Mesenchymal stem cell (in vitro differentiated cells and primary cell): ENCODE data around the gene SCUBE1.

Source experiments
- DNase-seq: peaks from one replicate; pipeline ENCODE4 v3.0.0-alpha.2; 2013
- H2AFZ ChIP-seq: one replicate; pipeline ENCODE4 v1.6.1; 2013; ENCODE audit warnings: low read depth, mild to moderate bottlenecking, control low read depth, inconsistent platforms, low read length, moderate library complexity
- H2AK5ac ChIP-seq: 2 replicates; pipeline ENCODE4 v1.6.1; 2013; ENCODE audit warnings: low read length, moderate library complexity, mild to moderate bottlenecking, inconsistent platforms; ENCODE audit not compliant: severe bottlenecking
- H2BK120ac ChIP-seq: one replicate; pipeline ENCODE4 v1.6.1; 2013; ENCODE audit warnings: low read depth, mild to moderate bottlenecking, inconsistent platforms, low read length, moderate library complexity
- H2BK12ac ChIP-seq, 2 experiments: one replicate each; pipeline ENCODE4 v1.6.1; 2013; ENCODE audit warnings: inconsistent platforms in 2 of 2, low read length in 2 of 2, mild to moderate bottlenecking in 2 of 2, moderate library complexity in 2 of 2, control low read depth in 1 of 2
- H2BK15ac ChIP-seq: one replicate; pipeline ENCODE4 v1.6.1; 2013; ENCODE audit warnings: mild to moderate bottlenecking, low read depth, inconsistent platforms; ENCODE audit not compliant: poor library complexity, severe bottlenecking
- H2BK5ac ChIP-seq: 2 replicates; pipeline ENCODE4 v1.6.1; 2013; ENCODE audit warnings: low read depth, mild to moderate bottlenecking, low read length, control low read depth, inconsistent platforms; ENCODE audit not compliant: poor library complexity, severe bottlenecking
- H3K14ac ChIP-seq, 2 experiments: one replicate each; pipeline ENCODE4 v1.6.1; 2013; ENCODE audit warnings: inconsistent platforms in 2 of 2, low read length in 2 of 2, control low read depth in 1 of 2, mild to moderate bottlenecking in 1 of 2, moderate library complexity in 1 of 2
- H3K18ac ChIP-seq, 2 experiments: one replicate each; pipeline ENCODE4 v1.6.1; 2013; ENCODE audit warnings: inconsistent platforms in 2 of 2, low read length in 2 of 2, control low read depth in 1 of 2, low read depth in 1 of 2, mild to moderate bottlenecking in 1 of 2
- H3K23ac ChIP-seq, 2 experiments: one replicate each; pipeline ENCODE4 v1.6.1; 2013; ENCODE audit warnings: inconsistent platforms in 2 of 2, low read length in 2 of 2, mild to moderate bottlenecking in 2 of 2, moderate library complexity in 2 of 2, control low read depth in 1 of 2
- H3K27ac ChIP-seq: 2 replicates; pipeline ENCODE4 v1.5.1; 2013; ENCODE audit warnings: mild to moderate bottlenecking, moderate library complexity, low read length, control low read depth, inconsistent platforms; ENCODE audit not compliant: poor library complexity, severe bottlenecking
- H3K27me3 ChIP-seq, 2 experiments: 2 replicates each; pipeline versions ENCODE4 v1.6.1 to v1.7.0; 2013; ENCODE audit warnings: low read length in 2 of 2, mild to moderate bottlenecking in 2 of 2, moderate library complexity in 2 of 2, control low read depth in 1 of 2, inconsistent platforms in 1 of 2; ENCODE audit not compliant: control insufficient read depth in 1 of 2, insufficient read depth in 1 of 2
- H3K36me3 ChIP-seq, 2 experiments: 2 replicates each; pipeline versions ENCODE4 v1.6.1 to v1.7.0; 2013; ENCODE audit warnings: low read length in 2 of 2, control low read depth in 1 of 2, inconsistent platforms in 1 of 2, low read depth in 1 of 2, mild to moderate bottlenecking in 1 of 2; ENCODE audit not compliant: insufficient read depth in 2 of 2, control insufficient read depth in 1 of 2
- H3K4ac ChIP-seq, 2 experiments: one replicate each; pipeline ENCODE4 v1.6.1; 2013; ENCODE audit warnings: inconsistent platforms in 2 of 2, low read length in 2 of 2, mild to moderate bottlenecking in 2 of 2, moderate library complexity in 2 of 2, control low read depth in 1 of 2, low read depth in 1 of 2
- H3K4me1 ChIP-seq: 2 replicates; pipeline ENCODE4 v1.6.1; 2013; ENCODE audit warnings: low read depth, low read length, control low read depth; ENCODE audit not compliant: control insufficient read depth, insufficient read depth
- H3K4me2 ChIP-seq: 2 replicates; pipeline ENCODE4 v1.6.1; 2013; ENCODE audit warnings: low read length, mild to moderate bottlenecking, inconsistent platforms; ENCODE audit not compliant: poor library complexity, severe bottlenecking
- H3K4me3 ChIP-seq, 2 experiments: 2 replicates each; pipeline versions ENCODE4 v1.5.1 to v1.7.0; 2013; ENCODE audit warnings: low read length in 2 of 2, mild to moderate bottlenecking in 2 of 2, control low read depth in 1 of 2, low read depth in 1 of 2; ENCODE audit not compliant: insufficient read depth in 1 of 2
- H3K79me1 ChIP-seq: replicated peaks from 2 replicates; pipeline ENCODE4 v1.6.1; 2013; ENCODE audit warnings: mild to moderate bottlenecking, control low read depth, low read length, inconsistent platforms; ENCODE audit not compliant: poor library complexity, severe bottlenecking
- H3K9ac ChIP-seq: 2 replicates; pipeline ENCODE4 v1.7.0; 2013; ENCODE audit warnings: mild to moderate bottlenecking, low read length, moderate library complexity
- H3K9me3 ChIP-seq: 2 replicates; pipeline ENCODE4 v1.7.0; 2013; ENCODE audit warnings: mild to moderate bottlenecking, low read length; ENCODE audit not compliant: control insufficient read depth
- H4K8ac ChIP-seq: one replicate; pipeline ENCODE4 v1.6.1; 2013; ENCODE audit warnings: inconsistent platforms, mild to moderate bottlenecking, low read length, moderate library complexity
- H4K91ac ChIP-seq: one replicate; pipeline ENCODE4 v1.6.1; 2013; ENCODE audit warnings: mild to moderate bottlenecking, low read length, inconsistent platforms
- WGBS: methylation state at CpG from one replicate; pipeline ENCODE4 v1.1.7; 2013; ENCODE audit warnings: mixed read lengths; 5-methylcytosine and 5-hydroxymethylcytosine counted together

SCUBE1 gene

GRCh38 chr22:43257961-43258360 is 85.2 kb downstream of the SCUBE1 start:
- no peak overlapping the region for H2BK120ac ChIP-seq
- H3K4me2 ChIP-seq = no peak overlapping the region
- WGBS = 91% methylated on average over 20 of the region's 20 CpGs
- H2BK15ac ChIP-seq = no peak overlapping the region
- no peaks in the 10 kb centered on the region for H3K36me3 ChIP-seq
- peaks cover 8 to 76% of the 10 kb centered on the region in 2 experiments for H3K27me3 ChIP-seq
- H2BK12ac ChIP-seq = no peak overlapping the region
- H3K27ac ChIP-seq = no peak overlapping the region
- H4K91ac ChIP-seq = no peak overlapping the region
- H3K4me3 ChIP-seq = no peak overlapping the region
- H2AK5ac ChIP-seq = no peak overlapping the region
- no peak overlapping the region for H2BK5ac ChIP-seq
- DNase-seq = no peak
- no peak overlapping the region for H3K18ac ChIP-seq
- no peaks in the 10 kb centered on the region for H3K79me1 ChIP-seq
- H4K8ac ChIP-seq = no peak overlapping the region
- H3K14ac ChIP-seq = no peak overlapping the region
- H2AFZ ChIP-seq = no peak overlapping the region
- H3K4ac ChIP-seq = no peak overlapping the region
- H3K23ac ChIP-seq = no peak overlapping the region
- peaks cover 7% of the 10 kb centered on the region for H3K4me1 ChIP-seq
- no peaks in the 10 kb centered on the region for H3K9me3 ChIP-seq
- no peak overlapping the region for H3K9ac ChIP-seq

DNA sequence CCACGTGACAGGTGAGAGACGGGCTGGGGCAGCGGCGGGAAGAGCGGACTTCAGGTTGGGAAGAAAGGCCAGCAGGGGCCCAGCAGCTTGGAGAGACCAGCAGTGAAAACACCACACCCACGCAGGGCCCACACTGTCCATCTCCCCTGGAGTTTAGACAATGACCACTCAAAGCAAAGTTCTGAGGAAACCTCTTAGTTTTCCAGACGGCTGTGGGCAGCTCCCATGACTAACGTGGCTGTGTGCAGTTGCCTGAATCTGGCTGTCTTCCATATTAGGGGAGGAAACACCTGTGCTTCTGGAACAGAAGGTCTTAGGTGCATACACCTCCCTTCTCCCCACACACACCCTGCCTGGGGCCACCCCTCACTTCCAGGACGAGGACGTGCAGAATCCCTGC is 85.6 kb downstream of the SCUBE1 start:
- Histone ChIP-seq H2AFZ (no peak overlapping the region), H3K4me2 (no peak overlapping the region), H2BK120ac (no peak overlapping the region), H3K4me3 (no peak overlapping the region), H3K4me1 (peaks cover 7% of the 10 kb centered on the region), H3K18ac (no peak overlapping the region), H4K91ac (no peak overlapping the region), H3K79me1 (no peaks in the 10 kb centered on the region), H3K9ac (no peak overlapping the region), H4K8ac (no peak overlapping the region), H2BK15ac (no peak overlapping the region), H3K14ac (no peak overlapping the region), H3K9me3 (no peaks in the 10 kb centered on the region), H3K23ac (no peak overlapping the region), H2AK5ac (no peak overlapping the region), H3K36me3 (no peaks in the 10 kb centered on the region), H3K27ac (no peak overlapping the region), H2BK12ac (no peak overlapping the region), H3K27me3 (peaks cover 10 to 76% of the 10 kb centered on the region in 2 experiments), H3K4ac (no peak overlapping the region), H2BK5ac (no peak overlapping the region)
- 77% methylated on average over 10 of the region's 10 CpGs for WGBS
- DNase-seq = no peak

GRCh38 chr22:43256976-43257545 is 86.1 kb downstream of the SCUBE1 start:
- no peak overlapping the region for H3K4ac ChIP-seq
- DNase-seq = no peak
- H3K9me3 ChIP-seq = no peaks in the 10 kb centered on the region

DNA sequence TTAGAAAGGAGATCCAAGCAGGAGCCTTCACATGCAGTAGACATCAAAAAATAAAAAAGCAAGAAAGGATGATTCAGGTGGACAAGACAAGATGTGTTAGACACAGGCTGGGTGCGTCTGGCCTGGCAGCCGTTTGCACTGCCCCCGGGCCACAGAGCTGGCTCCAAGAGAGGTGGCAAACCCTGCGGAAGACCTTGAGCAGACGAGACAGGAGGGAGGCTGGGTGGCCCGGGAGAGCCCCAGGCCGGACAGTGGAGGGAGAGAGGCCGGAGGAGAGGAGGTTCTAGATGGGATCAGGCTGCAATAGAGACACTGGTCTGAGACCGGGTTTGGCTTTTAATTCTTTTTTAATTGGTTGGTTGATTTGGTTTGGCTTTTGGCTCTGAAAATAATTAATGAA is 86.6 kb downstream of the SCUBE1 start:
- no peak overlapping the region for H3K18ac ChIP-seq
- WGBS = 91% methylated on average over 9 of the region's 9 CpGs
- H3K27me3 ChIP-seq = peaks cover 20 to 77% of the 10 kb centered on the region in 2 experiments
- H3K4me2 ChIP-seq = no peak overlapping the region
- H3K4me3 ChIP-seq = no peak overlapping the region
- no peak overlapping the region for H2AFZ ChIP-seq
- no peak overlapping the region for H3K27ac ChIP-seq
- H3K4me1 ChIP-seq = peaks cover 7% of the 10 kb centered on the region
- H3K4ac ChIP-seq = no peak overlapping the region
- no peaks in the 10 kb centered on the region for H3K36me3 ChIP-seq
- no peak overlapping the region for H2AK5ac ChIP-seq
- H2BK5ac ChIP-seq = no peak overlapping the region
- no peak overlapping the region for H2BK120ac ChIP-seq
- no peaks in the 10 kb centered on the region for H3K79me1 ChIP-seq
- H4K91ac ChIP-seq = no peak overlapping the region
- H2BK12ac ChIP-seq = no peak overlapping the region
- no peak for DNase-seq
- H2BK15ac ChIP-seq = no peak overlapping the region
- no peak overlapping the region for H3K14ac ChIP-seq
- no peak overlapping the region for H4K8ac ChIP-seq
- H3K9me3 ChIP-seq = no peaks in the 10 kb centered on the region
- no peak overlapping the region for H3K9ac ChIP-seq
- H3K23ac ChIP-seq = no peak overlapping the region

More at GRCh38 chr22:43256976-43257545, 86.1 kb downstream of the SCUBE1 start:
- 93% methylated on average over 8 of the region's 8 CpGs for WGBS
- H3K4me3 ChIP-seq = no peak overlapping the region
- no peak overlapping the region for H3K27ac ChIP-seq
- H2BK120ac ChIP-seq = no peak overlapping the region
- no peak overlapping the region for H2BK12ac ChIP-seq
- no peak overlapping the region for H3K23ac ChIP-seq
- H2AFZ ChIP-seq = no peak overlapping the region
- H3K14ac ChIP-seq = no peak overlapping the region
- H4K8ac ChIP-seq = no peak overlapping the region
- H2BK5ac ChIP-seq = no peak overlapping the region
- H3K9ac ChIP-seq = no peak overlapping the region
- H2BK15ac ChIP-seq = no peak overlapping the region
- no peak overlapping the region for H2AK5ac ChIP-seq
- no peak overlapping the region for H3K18ac ChIP-seq
- no peaks in the 10 kb centered on the region for H3K36me3 ChIP-seq
- H3K4me2 ChIP-seq = no peak overlapping the region
- H4K91ac ChIP-seq = no peak overlapping the region
- peaks cover 7% of the 10 kb centered on the region for H3K4me1 ChIP-seq
- H3K79me1 ChIP-seq = no peaks in the 10 kb centered on the region
- H3K27me3 ChIP-seq = peaks cover 15 to 76% of the 10 kb centered on the region in 2 experiments
